GM12878 (cell line): ENCODE measurements around the gene SMIM44. TPM values are rescaled to one million over a fixed set of nuclear protein-coding genes. Genes with fewer than 3 reads are reported as not detected.

Experiments
- ATAC-seq: fragments of 200-7000 bp; cut with Tn5 transposase; 3 replicates; pipeline ENCODE4 v1.9.1; 2020; ENCODE audit warnings: mild to moderate bottlenecking, moderate library complexity
- BruUV-seq: library from RNA; stranded (reverse); fragments of 400-500 nt; replicated peaks from 2 replicates; lab custom pipeline; 2021; lab: Mats Ljungman, UMichigan
- CTCF ChIA-PET: fragments of 300-600 bp; sonication (Branson Sonifier 250); formaldehyde crosslinking; extraction: SDS; loops from one replicate; lab custom pipeline; 2021; ENCODE audit warnings: inconsistent platforms; lab: Yijun Ruan, JAX
- POLR2A ChIA-PET: fragments of 350-600 bp; formaldehyde crosslinking; extraction: SDS; loops from one replicate; lab custom pipeline; 2021; ENCODE audit warnings: inconsistent platforms; lab: Charles Lee
- RAD21 ChIA-PET: fragments of 300-600 bp; sonication (Branson Sonifier 250); formaldehyde crosslinking; loops from one replicate; lab custom pipeline; 2023; ENCODE audit warnings: antibody characterized with exemption; ENCODE audit not compliant: unreplicated experiment; lab: Charles Lee
- SMC1A ChIA-PET: fragments of 300-600 bp; sonication (Branson Sonifier 250); formaldehyde crosslinking; loops from one replicate; lab custom pipeline; 2023; ENCODE audit not compliant: unreplicated experiment, uncharacterized antibody; lab: Charles Lee
- DNase-seq: peaks from one replicate; pipeline ENCODE4 v3.0.0-alpha.2; 2011; ENCODE audit warnings: low read depth, low spot score
- FAIRE-seq: peaks from 3 replicates; lab custom pipeline; 2011; peaks lifted over from hg19 to GRCh38; lab: Jason Lieb, UNC
- H2AFZ ChIP-seq: 2 replicates; pipeline ENCODE4 v1.6.0; 2011; ENCODE audit warnings: low read depth, low read length, control low read depth; ENCODE audit not compliant: control insufficient read depth
- H3K27ac ChIP-seq: 2 replicates; pipeline ENCODE4 v1.5.1; 2011; ENCODE audit warnings: control low read depth; ENCODE audit not compliant: control insufficient read depth, insufficient read depth
- H3K27me3 ChIP-seq, 2 experiments: replicated peaks in 1 of 2; 2 replicates each; pipeline versions ENCODE4 v1.6.0 to v1.6.1; 2011; ENCODE audit warnings: low read length in 1 of 2; ENCODE audit not compliant: control insufficient read depth in 2 of 2, insufficient read depth in 2 of 2
- H3K36me3 ChIP-seq, 2 experiments: 2 replicates each; pipeline ENCODE4 v1.5.1; 2011; ENCODE audit warnings: low read length in 1 of 2; ENCODE audit not compliant: control insufficient read depth in 2 of 2, insufficient read depth in 2 of 2
- H3K4me1 ChIP-seq: 2 replicates; pipeline ENCODE4 v1.6.1; 2011; ENCODE audit warnings: mild to moderate bottlenecking, low read length, moderate library complexity, mixed read lengths; ENCODE audit not compliant: control insufficient read depth, insufficient read depth
- H3K4me2 ChIP-seq: 2 replicates; pipeline ENCODE4 v1.6.0; 2011; ENCODE audit warnings: control low read depth; ENCODE audit not compliant: control insufficient read depth, insufficient read depth
- H3K4me3 ChIP-seq: fragments of 200-600 bp; sonication (generic); 2 replicates; pipeline ENCODE4 v1.5.1; 2016
- H3K79me2 ChIP-seq: 2 replicates; pipeline ENCODE4 v1.6.0; 2011; ENCODE audit warnings: low read length; ENCODE audit not compliant: control insufficient read depth, insufficient read depth
- H3K9ac ChIP-seq: 2 replicates; pipeline ENCODE4 v1.8.0; 2011; ENCODE audit warnings: low read length, control low read depth, mixed read lengths; ENCODE audit not compliant: control insufficient read depth, insufficient read depth
- H3K9me3 ChIP-seq: replicated peaks from 3 replicates; pipeline ENCODE4 v1.5.1; 2011; ENCODE audit warnings: mild to moderate bottlenecking, low read length; ENCODE audit not compliant: control insufficient read depth, insufficient read depth
- H4K20me1 ChIP-seq: 2 replicates; pipeline ENCODE4 v1.6.0; 2011; ENCODE audit not compliant: control insufficient read depth, insufficient read depth
- CBFB ChIP-seq: IDR thresholded peaks from 2 replicates; pipeline ENCODE4 v1.6.1; 2016; ENCODE audit warnings: antibody characterized with exemption, low read depth
- DPF2 ChIP-seq: fragments of 450-650 bp; IDR thresholded peaks from 2 replicates; pipeline ENCODE4 v1.6.1; 2017; ENCODE audit warnings: mild to moderate bottlenecking
- EZH2 ChIP-seq: IDR thresholded peaks from 2 replicates; pipeline ENCODE4 v1.6.1; 2012; ENCODE audit warnings: low read depth, mild to moderate bottlenecking, control low read depth, inconsistent platforms, low read length, borderline replicate concordance; ENCODE audit not compliant: control insufficient read depth
- SRF ChIP-seq, 2 experiments: IDR thresholded peaks; 2 replicates each; pipeline ENCODE4 v1.6.1; 2011; ENCODE audit warnings: low read depth in 2 of 2, low read length in 2 of 2, mild to moderate bottlenecking in 1 of 2, moderate library complexity in 1 of 2
- WGBS: methylation state at CpG from one replicate; pipeline ENCODE4 v1.1.6; 2016; ENCODE audit warnings: low lambda C conversion rate; ENCODE audit not compliant: insufficient replicate concordance, insufficient coverage; ENCODE audit errors: missing lambda C conversion rate; 5-methylcytosine and 5-hydroxymethylcytosine counted together
- in situ Hi-C: fragments of 300-500 bp; cut with MboI; formaldehyde crosslinking; loops from 9 replicates; pipeline ENCODE4 v1.14.3; 2018; ENCODE audit warnings: mixed read lengths
- intact Hi-C: fragments of 100-400 bp; cut with micrococcal nuclease; formaldehyde crosslinking; loops from one replicate; pipeline ENCODE4 v1.14.2; 2022; ENCODE audit not compliant: unreplicated experiment
- polyA plus RNA-seq, 11 experiments: library from polyadenylated mRNA; depleted of rRNA in 4 of 11; unstranded in 6 of 11; stranded (reverse) in 5 of 11; fragments of >200 nt; fragmentation: Nextera tagmentation in 4 of 11; fragmentation: Illumina TruSeq in 1 of 11; extraction: Ambion mirVana in 4 of 11; extraction: Trizol in 1 of 11; gene quantifications; 1 replicate in 1 of 11; 2 replicates in 10 of 11; pipeline versions ENCODE4 v1.2.1 to v1.2.3, GENCODE V29; 2011 to 2016; ENCODE audit warnings: inconsistent platforms in 2 of 11, missing spikeins in 2 of 11, low read depth in 1 of 11
- total RNA-seq, 4 experiments: library from RNA; depleted of rRNA in 3 of 4; stranded (reverse); fragments of >200 nt in 3 of 4; fragmentation: Illumina TruSeq in 1 of 4; extraction: Trizol in 1 of 4; gene quantifications; 2 replicates each; pipeline versions ENCODE4 v1.2.1 to v1.2.3, GENCODE V29; 2013 to 2021
- TF ChIP-seq, protein P1 (sequence below): fragments of 450-650 bp; IDR thresholded peaks from 2 replicates; pipeline ENCODE4 v1.6.1; 2016; ENCODE audit warnings: mild to moderate bottlenecking

SMIM44 gene
- total and polyA plus RNA-seq, 10 of the 15 experiments (the other 5 are each of a cell fraction or from before 2014, with no cell fraction given) = not detected

DNA sequence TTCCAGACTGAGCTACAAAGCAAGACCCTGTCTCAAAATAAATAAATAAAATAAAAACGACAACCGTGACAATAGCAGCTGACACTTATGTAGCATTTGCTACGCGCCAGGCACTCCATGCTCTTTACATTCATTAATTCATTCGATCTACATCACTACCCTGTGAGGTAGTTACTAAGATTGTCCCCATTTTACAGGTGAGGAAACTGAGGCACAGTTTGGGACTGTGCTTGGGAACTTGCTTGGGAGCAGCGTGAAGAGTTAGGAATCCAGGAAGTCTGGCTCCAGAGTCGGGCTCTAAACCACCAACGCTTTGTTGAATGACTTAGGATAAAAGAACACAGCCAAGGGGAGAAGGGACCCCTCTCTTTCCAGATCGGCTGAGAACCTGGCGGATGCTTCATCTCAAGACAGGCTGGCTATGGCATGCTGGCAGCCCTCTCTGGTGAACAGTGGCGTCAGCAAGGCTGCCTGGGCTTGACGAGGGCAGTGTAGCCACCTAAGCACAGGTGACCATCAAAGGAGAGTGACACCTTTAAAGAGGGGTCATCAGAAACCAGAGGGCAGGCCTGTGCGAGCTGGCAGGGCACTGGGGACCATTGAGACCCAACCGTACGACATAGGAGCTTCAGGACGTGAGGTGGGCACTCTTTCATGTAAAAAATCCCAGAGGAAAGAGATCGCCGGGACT lies 16.6 kb upstream of the SMIM44 start:
- H3K9me3 ChIP-seq = no peaks in the 10 kb centered on the region; the same call in 2 of the 3 replicates
- no peak for DNase-seq
- peak overlapping the region; percentile 100 for H2AFZ ChIP-seq
- no peaks in the 10 kb centered on the region for H4K20me1 ChIP-seq
- intact Hi-C loops = no loop called here
- no TSS peak for BruUV-seq
- 32% methylated on average over 18 of the region's 18 CpGs for WGBS
- FAIRE-seq = peak; percentile 75
- in situ Hi-C loops = no loop called here
- RAD21 ChIA-PET = interaction anchor here (1.2 kb wide), 1 partner anchor 16 kb away, joined by 3 read pairs; no protein-coding TSS in a partner anchor
- H3K27ac ChIP-seq = peak overlapping the region; percentile 99
- H3K79me2 ChIP-seq = peaks cover 16% of the 10 kb centered on the region
- H3K9ac ChIP-seq = peak overlapping the region; percentile 97
- ATAC-seq = peak; percentile 61
- TF ChIP-seq EZH2 (no peak), SRF (IDR thresholded peaks at IDR 0.05; ENCODE audit: low read depth in 2 of 2, low read length in 2 of 2) (no peak), CBFB (no peak), DPF2 (no peak)
- TF ChIP-seq, protein P1, sequence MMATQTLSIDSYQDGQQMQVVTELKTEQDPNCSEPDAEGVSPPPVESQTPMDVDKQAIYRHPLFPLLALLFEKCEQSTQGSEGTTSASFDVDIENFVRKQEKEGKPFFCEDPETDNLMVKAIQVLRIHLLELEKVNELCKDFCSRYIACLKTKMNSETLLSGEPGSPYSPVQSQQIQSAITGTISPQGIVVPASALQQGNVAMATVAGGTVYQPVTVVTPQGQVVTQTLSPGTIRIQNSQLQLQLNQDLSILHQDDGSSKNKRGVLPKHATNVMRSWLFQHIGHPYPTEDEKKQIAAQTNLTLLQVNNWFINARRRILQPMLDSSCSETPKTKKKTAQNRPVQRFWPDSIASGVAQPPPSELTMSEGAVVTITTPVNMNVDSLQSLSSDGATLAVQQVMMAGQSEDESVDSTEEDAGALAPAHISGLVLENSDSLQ = no peak
- H3K4me1 ChIP-seq = peaks cover 2% of the 10 kb centered on the region; the same call in 1 of the 2 replicates
- SMC1A ChIA-PET = no interaction called here
- CTCF ChIA-PET = interaction anchor here (1.0 to 1.4 kb wide), 3 partner anchors 14 to 70 kb away, joined by 3 read pairs; no protein-coding TSS in a partner anchor
- POLR2A ChIA-PET = no interaction called here
- H3K36me3 ChIP-seq = peaks cover 3 to 4% of the 10 kb centered on the region in 2 experiments; a peak in 3 of 4 replicates
- peak overlapping the region; percentile 85 for H3K4me3 ChIP-seq
- H3K27me3 ChIP-seq = no peaks in the 10 kb centered on the region
- peak overlapping the region; percentile 98 for H3K4me2 ChIP-seq
